ENCODE measurements around the gene PLCB4.

Gene PLCB4

DNA sequence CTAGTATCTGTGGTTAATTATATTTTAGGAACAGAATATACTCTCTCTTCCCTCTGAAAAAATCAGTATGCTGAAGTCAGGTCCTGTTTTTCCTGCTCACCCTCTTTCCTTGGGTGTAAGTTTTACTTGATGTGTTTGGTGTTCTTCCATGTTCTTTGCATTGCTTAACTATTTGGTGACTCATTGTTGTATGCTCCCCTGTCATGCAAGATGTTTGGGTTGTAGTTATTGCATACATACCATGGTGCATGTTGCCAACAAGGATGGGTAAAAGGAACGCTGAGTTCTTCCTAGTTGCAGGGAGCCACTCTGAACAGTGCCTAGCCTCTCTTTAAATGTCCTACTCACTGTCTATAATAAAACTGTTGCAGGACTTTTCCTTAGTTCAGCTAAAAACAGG lies 237.6 kb downstream of the PLCB4 start:
- DNase-seq (ENCODE audit: low read depth in 2 of 3, low spot score in 2 of 3), result no peak

DNA sequence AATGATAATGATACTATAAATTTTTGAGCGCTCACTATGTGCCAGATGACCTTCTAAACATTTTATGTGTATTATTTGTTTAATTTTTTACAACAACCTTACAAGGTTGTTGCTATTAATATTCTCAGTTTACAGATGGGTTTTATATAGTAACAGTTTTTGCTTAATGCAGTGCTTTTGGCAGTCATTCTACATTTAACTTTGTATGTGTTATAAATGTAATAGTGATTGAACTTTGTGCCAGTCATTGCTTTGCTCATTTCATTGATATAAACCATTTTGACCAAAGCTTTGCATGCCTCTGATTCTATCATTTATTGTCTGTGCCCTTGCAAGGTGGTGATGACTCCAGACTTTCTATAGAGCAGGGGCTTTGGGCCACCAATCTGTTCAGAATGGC lies 239.2 kb downstream of the PLCB4 start:
- no peak for DNase-seq (ENCODE audit: low read depth in 2 of 3, low spot score in 2 of 3)

DNA sequence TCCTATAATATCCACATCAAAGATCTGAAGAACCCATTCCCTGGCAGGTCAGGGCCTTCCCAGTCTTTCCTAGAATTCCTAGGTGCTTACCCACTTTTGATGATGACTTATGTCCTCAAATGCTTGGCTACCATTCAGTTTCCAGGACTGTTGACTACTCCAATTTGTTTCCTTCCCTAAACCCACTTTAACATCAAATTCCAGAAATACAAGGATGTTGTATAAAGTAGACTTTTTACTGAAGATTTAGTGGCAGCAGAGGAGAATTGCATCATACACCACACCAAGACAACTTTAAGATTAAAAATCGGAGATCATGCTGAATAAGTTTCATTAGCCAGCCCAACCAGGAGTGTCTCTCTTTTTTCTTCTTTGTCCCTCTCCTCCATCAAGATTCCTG lies 242.2 kb downstream of the PLCB4 start:
- DNase-seq (ENCODE audit: low read depth in 2 of 3, low spot score in 2 of 3), result no peak

DNA sequence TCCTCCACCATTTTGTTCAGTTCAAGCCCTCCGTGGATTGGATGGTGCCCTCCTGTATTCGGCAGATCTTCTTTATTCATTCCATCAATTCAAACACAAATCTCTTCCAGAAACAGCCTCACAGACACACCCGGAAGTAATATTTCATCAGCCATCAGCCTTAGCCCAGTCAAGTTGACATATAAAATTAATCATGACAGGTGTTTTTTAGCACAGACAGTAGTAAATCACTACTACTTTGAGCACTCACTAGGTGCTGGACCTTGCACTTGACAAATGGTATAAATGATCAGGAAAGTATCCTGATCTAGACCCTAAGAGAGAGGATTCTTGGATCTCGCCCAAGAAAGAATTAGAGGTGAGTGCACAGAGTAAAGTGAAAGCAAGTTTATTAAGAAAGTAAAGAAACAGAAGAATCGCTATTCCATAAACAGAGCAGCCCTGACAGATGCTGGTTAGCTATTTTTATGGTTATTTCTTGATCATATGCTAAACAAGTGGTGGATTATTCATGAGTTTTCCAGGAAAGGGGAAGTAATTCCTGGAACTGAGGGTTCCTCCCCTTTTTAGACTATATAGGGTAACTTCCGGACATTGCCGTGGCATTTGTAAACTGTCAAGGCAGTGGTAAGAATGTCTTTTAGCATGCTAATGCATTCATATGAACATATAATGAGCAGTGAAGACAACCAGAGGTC lies 250.9 kb downstream of the PLCB4 start:
- no peak for DNase-seq (ENCODE audit: low read depth in 2 of 3, low spot score in 2 of 3)

DNA sequence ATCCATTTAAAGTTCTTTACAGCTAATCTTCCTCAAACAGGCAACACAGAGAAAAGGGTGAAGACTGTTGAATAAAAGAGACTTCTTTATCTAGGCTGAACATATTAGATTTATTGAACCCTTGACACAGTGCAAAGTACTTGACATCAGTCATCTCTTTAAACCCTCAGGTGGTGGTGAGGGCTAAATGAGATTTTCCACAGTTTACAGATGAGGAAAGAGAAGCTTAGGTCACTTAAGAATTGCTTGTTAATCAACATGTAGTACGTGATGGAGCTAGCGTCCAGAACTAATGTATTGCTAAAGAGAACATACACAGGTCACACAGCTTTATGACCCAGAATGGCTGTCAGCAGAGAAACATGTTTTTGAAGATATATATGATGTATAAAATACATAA lies 252.1 kb downstream of the PLCB4 start:
- no peak for DNase-seq (ENCODE audit: low read depth in 2 of 3, low spot score in 2 of 3)

DNA sequence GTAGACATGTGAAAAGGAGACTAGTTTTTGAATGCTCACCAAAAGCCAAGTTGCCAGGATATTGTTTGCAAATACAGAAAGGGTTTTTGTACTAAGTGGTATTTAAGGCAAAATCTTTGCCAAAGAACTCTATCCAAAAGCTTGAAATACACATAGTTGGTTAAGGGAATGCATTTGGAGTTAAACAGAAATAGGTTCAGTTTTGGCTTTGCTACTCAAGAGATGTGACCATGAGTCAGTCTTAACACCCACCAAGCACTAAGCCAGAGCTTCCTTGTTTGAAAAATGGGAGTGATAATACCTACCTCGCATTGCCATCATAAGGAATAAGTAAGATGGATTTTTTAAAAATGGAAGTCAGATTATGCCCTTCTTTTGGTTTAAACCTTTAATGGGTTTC lies 253.8 kb downstream of the PLCB4 start:
- no peak for DNase-seq (ENCODE audit: low read depth in 2 of 3, low spot score in 2 of 3)

DNA sequence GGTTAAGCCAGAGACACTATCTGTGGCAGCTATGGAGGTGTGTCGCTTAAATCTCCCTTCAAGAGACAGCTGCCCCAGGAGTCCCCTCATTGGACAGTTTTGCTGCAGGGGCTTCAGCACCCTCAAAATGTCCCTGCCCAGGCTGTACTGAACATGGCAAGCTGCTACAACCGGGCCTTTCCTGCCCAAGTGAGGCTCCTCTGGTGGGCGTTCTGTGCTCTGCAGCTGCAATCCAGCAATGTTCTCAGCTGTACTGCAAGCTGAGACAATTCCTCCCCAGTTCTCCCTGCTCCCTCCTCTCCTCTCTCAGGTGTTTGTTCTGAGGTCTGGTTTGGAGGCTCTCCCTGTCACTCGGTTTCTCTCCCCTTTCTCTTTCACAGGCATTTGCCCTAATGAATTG lies 254.7 kb downstream of the PLCB4 start:
- no peak for DNase-seq (ENCODE audit: low read depth in 2 of 3, low spot score in 2 of 3)

DNA sequence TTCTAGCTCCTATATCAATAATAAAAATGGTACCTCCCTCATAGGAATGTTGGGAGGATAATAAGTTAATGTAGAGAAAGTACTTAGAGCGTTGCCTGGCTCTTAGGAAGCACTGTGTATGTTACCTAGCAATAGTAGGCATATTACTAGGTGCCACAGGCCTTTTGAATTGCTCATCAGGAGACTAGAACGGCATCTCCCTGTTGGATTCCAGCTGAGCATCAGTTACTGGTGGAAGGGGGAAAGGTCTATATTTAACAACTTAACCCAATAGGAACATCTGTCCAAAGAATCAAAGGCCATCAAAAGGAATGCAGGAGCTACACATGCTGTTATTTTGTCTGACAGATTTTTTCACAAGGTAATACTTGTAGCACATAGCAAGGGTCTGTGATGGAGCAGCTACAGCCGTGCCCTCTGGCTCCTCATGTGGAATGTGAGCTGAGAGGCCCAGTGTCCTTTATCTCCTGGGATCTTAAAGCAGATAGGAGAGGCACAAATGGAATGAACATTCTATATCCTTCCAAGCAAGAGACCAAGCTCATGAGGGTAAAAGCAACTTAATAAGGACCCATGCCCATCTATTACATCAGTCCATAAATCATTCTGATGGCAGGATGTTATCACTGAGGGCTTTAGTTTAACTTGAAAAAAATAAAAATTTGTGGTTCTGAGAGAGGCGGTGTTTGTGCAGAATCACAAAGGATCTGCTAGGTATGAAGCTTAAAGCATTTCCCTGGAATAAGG lies 260.6 kb downstream of the PLCB4 start:
- DNase-seq (ENCODE audit: low read depth in 2 of 3, low spot score in 2 of 3), result no peak

DNA sequence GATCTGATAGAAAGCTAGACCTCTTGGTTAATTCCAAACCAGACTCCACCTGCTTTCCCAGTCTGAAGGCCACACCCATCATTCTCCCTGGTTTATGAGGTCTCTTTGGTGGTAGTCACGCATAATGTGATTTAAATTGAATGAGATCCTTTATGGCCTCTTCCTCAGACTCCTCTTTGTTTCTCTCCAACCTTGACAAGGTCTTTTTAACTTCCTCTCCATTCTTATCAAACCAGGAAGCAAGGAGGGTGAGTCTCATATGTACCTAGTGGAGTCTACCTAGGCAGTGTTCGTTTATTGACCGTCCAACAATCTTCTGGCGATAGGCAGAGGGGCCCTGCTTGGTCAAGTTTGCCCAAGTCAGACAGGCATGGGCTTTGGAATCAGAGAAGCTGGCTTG lies 261.3 kb downstream of the PLCB4 start:
- DNase-seq (ENCODE audit: low read depth in 2 of 3, low spot score in 2 of 3), result no peak

DNA sequence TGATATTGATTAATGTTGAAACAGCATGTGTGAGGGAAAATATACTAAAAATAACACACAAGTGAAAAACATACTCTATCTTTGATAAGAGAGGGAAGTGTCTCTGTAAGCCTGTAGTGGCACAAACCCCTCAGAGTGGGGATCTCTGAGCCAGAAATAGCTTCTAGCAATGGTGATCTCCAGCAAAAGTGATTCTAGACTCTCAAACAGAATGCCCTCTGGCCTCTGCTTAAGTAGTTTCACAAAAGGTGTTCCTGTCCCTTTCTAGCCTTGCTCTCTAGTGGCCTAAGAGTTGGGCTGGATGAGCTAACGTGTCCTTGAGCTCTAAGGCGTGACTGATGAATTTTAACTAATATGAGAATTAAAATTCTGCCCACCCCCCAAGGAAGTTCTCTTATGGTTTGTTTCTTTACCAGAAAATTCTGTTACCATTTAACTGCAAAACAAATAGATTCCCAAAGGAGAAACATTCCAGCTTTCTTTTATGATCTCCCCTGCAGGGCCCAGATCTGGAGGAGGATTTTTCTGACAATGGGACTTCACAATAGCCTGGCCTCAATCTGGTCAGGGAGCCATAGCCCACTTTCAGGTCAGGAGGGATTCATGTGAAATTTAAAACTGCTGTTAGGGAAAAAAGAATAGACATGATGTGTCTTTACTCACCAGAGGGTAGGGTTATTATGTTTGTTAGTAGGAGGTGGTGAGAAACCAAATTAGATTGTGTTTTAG lies 263.0 kb downstream of the PLCB4 start:
- DNase-seq (ENCODE audit: low read depth in 2 of 3, low spot score in 2 of 3), result no peak

DNA sequence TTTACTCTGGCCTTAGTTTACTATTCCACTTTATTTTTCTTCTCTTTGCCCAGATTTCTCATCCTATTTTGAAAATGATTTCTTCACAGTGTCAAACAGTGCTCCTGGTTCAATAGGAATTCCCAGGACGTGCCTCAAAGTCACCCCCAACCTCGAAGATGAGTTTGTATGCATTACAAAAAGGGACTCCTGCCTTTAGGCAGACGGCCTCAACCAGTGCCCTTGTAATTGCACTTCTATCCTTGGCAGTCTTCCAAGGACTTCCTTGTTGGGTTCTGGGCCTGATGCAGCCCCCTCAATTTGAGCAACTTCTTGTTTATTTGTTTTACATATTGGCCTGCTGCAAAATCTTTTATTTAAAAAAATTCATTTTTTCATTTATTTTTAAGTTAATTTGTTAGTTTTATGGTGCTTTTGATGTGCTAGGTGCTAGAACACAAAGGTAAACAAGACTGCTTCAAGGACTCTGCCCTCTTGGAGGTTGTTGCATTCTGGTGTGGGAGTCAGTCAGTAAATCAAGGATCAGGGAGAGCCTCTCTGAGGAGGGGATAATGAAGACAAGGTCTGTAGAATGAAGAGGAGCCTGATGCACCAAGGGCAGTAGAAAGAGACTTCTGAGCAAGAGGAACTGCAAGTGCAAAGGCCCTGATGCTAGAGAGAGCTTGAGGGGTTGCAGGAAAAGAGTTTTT lies 264.0 kb downstream of the PLCB4 start:
- DNase-seq (ENCODE audit: low read depth in 2 of 3, low spot score in 2 of 3), result no peak

DNA sequence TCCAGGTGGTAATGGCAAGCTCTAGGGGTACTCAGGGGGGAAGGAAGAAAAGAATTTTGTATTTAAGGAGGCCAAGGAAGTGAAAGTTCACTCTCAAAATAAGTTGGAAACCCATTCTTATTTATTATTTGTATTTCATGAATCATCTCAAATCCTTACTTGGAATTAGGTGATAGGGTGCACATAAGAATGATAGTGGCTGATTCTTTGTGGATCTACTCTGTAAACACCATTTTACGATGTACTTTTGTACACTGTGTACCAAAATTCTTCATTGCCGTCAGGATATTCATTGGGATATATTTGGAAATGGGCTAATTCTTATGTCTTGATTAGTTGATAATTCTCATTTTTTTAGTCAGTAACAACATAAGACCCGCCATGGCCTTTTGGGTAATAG lies 266.0 kb downstream of the PLCB4 start:
- DNase-seq (ENCODE audit: low read depth in 2 of 3, low spot score in 2 of 3), result no peak

DNA sequence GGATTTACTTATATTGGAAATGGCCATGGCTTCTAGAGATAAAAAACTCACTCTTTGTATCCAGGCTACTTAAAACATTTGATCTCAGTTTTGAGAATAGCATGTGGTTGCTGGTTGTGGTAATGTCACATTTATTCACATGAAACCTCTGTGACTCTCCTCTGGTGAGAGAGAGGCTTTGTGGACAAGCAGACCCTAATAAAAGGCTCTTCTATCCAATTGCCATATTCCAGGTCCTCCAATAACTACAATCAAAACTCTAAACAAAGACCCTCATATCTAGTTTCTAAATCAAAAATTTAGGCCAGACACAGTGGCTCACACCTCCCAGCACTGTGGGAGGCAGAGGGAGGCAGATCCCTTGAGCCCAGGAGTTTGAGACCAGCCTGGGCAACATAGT lies 269.2 kb downstream of the PLCB4 start:
- no peak for DNase-seq (ENCODE audit: low read depth in 2 of 3, low spot score in 2 of 3)

DNA sequence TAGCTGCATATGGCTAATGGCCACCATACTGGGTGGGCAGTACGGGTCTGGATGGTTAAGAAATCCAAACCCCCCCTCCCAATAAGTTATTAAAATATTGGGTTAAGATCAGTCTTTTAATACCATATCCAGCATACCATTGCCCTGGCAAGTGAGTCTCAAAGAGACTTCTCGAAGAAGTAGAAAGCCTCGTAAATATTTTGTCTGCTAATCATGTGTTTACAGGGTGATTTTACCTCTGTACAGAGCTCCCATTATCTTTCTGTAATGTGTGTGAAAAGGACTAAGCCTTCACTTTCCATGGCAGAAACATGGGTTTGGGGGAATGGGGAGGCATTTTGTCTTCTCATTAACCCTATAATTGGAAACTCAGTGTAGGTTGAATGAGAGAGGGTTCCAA lies 270.8 kb downstream of the PLCB4 start:
- DNase-seq (ENCODE audit: low read depth in 2 of 3, low spot score in 2 of 3), result no peak

DNA sequence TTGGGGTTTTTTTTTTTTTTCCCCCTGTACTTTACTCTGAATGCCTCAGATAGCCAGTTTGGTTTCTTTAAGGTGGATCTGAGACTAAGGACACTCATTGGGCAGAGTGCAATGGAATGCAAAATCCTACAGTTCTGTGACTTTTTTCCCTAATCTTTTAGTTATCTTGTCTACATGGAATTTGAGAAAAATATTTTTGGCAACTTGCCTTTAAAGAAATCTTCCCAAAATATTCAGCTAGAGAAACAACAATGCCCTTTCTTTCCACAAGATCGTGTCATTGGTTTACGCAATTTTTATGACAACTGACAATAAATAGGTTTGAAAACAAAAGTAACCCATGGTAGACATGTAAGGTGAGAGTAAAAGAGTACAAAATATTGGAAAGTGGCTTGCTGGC lies 273.8 kb downstream of the PLCB4 start:
- no peak for DNase-seq (ENCODE audit: low read depth in 2 of 3, low spot score in 2 of 3)

DNA sequence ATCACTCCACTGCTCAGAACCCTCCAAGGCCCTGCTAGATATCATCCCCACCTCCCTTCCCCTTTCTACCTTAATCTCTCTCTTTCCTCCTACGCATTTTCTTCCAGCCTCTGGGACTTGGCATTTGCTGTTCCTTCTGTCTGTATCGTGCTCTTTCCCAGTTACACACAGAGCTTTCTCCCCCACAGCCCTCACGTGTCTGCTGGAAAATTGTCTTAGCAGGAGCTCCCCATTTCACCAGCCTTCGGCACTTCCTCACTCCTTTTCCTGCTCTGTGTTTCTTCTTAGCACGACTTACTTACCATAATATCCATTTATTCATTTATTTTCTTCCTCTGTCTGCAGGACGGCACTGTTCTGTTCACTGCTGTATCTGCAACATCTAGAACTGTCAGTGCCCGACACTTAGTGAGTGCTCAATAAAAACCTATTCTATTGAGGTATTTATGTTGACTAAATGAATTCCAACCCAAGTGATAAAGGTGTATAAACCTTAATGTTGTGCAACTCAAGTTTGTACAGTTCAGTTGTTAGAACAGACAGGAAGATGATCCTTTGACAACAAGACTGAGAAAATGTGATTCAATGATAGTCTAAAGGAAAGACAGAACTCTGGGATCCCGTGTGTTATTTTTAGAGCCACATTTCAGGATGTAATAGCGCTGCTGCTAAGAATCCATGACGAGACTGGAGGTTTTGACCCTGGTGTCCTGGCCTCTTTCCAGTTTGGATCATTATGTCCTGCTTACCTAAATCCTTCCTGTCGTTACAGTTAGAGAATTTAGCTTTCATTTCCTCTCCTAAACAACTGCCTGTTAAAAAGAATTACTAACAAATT lies 275.4 kb downstream of the PLCB4 start:
- no peak for DNase-seq (ENCODE audit: low read depth in 2 of 3, low spot score in 2 of 3)

DNA sequence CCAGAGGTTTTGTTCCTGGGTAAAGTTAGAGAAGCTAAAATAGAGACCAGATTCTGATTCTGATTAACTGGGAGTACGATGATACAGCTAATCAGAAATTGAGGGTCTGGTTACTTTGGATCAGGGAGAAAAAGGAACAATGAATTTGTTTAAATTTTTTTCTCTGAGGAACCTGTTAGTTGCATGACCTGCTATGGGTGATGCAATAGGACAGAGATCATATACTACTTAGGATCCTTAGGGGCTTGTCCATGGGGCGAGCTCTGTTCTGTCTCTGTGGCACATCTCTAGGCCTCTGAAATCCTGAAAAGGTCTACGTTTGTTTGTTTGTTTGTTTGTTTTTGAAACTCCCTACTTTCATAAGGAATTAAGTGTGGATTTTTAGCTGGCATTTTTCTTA lies 279.4 kb downstream of the PLCB4 start:
- DNase-seq (ENCODE audit: low read depth in 2 of 3, low spot score in 2 of 3), result no peak

DNA sequence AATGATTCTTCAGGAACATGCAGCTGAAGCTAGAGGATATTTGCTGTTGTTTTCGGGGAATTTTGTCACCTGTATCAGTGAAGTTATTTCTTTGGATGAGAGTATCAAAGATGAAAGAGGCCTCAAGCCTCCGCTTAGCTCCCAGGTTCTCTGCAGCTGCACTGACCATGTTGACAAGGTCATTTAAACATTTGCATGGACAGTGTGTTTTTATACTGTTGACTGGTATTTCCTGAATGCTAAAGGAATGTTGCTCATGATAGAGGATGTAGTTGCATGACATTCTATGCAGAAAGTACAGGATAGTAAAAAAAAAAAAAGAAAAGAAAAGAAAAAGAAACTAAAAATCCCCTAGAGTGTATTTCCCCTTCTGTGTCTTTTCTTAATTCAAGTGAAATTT lies 279.9 kb downstream of the PLCB4 start:
- no peak for DNase-seq (ENCODE audit: low read depth in 2 of 3, low spot score in 2 of 3)

DNA sequence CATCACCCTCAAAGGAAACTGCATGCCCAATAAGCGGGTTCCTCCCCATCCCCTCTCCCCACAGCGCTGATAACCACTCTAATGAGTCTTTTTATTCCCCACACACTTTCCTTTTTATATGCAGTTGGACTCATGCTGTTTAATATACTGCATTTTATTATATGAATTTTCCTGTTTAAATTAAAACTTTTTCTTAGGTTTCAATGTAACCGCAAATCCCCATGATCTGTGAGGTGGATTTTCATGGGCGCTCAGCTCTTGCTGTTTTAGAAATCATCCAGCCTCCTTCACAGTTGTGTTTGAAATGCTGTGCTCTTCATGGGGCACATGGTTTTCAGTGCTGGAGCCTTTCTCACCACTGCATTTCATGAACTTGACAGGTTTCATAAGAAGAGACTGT lies 280.4 kb downstream of the PLCB4 start:
- no peak for DNase-seq (ENCODE audit: low read depth in 2 of 3, low spot score in 2 of 3)

DNA sequence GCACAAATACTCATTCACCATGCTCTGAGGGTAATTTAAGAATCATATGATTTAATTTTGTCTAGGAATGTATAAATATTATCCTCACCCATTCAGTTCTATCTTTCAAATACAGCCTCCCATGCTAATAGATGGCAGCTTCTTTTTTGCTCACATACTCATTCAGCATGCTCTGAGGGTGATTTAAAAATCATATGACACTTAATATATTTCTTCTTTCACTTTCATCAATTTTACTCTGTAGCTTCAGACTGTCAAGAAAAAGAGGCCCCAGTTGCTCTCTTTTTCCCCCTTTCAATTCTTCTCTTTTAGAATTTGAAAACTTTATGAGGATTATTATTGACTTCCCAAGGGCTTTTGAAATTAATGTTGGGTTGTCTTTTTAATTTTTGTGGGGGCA lies 283.9 kb downstream of the PLCB4 start:
- DNase-seq (ENCODE audit: low read depth in 2 of 3, low spot score in 2 of 3), result no peak
